Omental fat pad (tissue), 4 donors: Measurements from ENCODE around the gene ASTN2. TPM values are rescaled to one million over a fixed set of nuclear protein-coding genes. Genes with fewer than 3 reads are reported as not detected.

ENCODE experiments used
- ATAC-seq: fragments of 150-250 bp; one replicate; pipeline ENCODE4 v1.9.1; 2016; ENCODE audit warnings: mild to moderate bottlenecking, moderate library complexity; ENCODE audit not compliant: low FRiP score
- DNase-seq: peaks from one replicate; pipeline ENCODE4 v3.0.0-alpha.2; 2019; ENCODE audit warnings: low spot score
- CTCF ChIP-seq, 3 donors: fragments of 450-650 bp; IDR thresholded peaks; one replicate each; pipeline ENCODE4 v1.5.1; 2016 to 2017; ENCODE audit warnings: antibody characterized with exemption in 3 of 3, mild to moderate bottlenecking in 3 of 3, moderate library complexity in 2 of 3
- total RNA-seq, 4 donors: library from RNA; depleted of rRNA; stranded (reverse); fragments of >200 nt; gene quantifications; one replicate each; pipeline ENCODE4 v1.1.0, GENCODE V29; 2016

The ASTN2 gene
- total RNA-seq, 4 donors from 2014 or later = 1.1 to 8.4 (median 3.6) TPM

- ATAC-seq (no peak), DNase-seq (no peak)
- no peak for TF ChIP-seq CTCF (IDR thresholded peaks at IDR 0.05)
Measured at GRCh38 chr9:116701940-116702642, 712.8 kb downstream of the ASTN2 start.

GRCh38 chr9:116700882-116701865 is 713.7 kb downstream of the ASTN2 start:
- DNase-seq = no peak
- no peak for TF ChIP-seq CTCF (IDR thresholded peaks at IDR 0.05)
- no peak for ATAC-seq

DNA sequence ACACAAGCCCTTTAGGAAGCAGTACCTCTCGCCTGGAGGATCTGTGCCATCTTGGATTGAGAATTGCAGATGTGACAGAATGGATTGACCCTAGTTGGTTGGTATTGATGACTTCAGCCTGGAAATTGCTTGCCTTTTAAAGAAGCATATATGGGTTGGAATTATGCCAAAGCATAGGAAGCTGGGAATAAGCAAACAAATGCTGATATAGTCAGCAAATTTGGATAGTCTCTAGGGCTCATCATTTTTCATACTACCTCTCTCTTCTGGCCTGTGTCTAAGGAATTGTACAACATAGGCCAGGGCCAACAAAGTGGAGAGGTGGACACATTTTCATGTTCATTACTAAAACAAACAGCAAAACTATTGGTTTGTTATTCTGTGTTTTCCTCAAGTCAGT is 714.6 kb downstream of the ASTN2 start:
- DNase-seq (no peak), ATAC-seq (no peak)
- TF ChIP-seq CTCF (IDR thresholded peaks at IDR 0.05) = no peak

DNA sequence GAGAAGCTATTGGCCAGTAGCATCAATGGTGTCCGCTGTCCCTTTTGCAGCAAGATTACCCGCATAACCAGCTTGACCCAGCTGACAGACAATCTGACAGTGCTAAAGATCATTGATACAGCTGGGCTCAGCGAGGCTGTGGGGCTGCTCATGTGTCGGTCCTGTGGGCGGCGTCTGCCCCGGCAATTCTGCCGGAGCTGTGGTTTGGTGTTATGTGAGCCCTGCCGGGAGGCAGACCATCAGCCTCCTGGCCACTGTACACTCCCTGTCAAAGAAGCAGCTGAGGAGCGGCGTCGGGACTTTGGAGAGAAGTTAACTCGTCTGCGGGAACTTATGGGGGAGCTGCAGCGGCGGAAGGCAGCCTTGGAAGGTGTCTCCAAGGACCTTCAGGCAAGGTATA is 717.0 kb downstream of the ASTN2 start:
- DNase-seq = no peak
- no peak for TF ChIP-seq CTCF (IDR thresholded peaks at IDR 0.05)
- no peak for ATAC-seq

DNA sequence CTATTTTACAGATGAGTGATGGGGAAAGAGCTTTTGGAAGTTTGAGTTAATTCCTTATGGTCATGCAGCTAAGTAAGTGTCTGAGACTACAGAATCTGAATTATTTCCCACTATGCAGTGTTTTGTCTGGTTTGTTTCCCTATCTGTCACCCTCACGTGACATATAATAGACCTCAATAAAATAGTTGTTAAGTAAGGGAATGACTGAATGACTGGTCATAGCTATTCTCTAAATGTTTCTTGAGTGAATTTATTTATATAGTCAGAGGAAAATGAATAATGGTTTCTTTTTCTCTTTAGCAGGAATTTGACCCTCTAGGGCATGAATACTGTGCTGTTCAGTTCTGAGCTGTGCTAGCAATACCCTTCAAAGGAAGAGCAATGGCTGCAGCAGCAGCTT is 717.5 kb downstream of the ASTN2 start:
- DNase-seq (no peak), ATAC-seq (no peak)
- TF ChIP-seq CTCF (IDR thresholded peaks at IDR 0.05) = no peak

DNA sequence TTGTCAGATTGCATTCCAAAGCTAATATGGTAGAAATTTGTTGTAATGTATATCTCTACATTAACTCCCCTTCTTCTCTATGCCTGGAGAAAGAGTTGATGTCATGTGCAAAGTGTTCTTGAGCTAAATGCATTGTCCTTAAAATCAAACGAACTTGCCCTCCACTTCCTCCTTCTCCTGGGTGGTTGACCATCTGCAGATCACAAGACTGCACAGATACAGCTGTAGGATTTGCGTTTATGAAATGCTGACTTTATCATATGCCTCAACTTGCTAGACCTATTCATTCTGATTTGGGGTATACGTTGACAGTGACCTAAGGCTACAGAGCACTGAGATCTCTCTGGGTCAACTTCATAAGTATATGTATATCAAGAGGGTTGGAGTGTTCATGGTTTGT is 719.4 kb downstream of the ASTN2 start:
- no peak for TF ChIP-seq CTCF (IDR thresholded peaks at IDR 0.05)
- DNase-seq = no peak
- no peak for ATAC-seq
